NCI-H146 treated with DMSO at 0.1 percent for 48 hours (cell line): Measurements from ENCODE around the gene LRP1B.

Experiments used
- DNase-seq: peaks from one replicate; lab custom pipeline; 2025; ENCODE audit not compliant: unreplicated experiment; lab: John Stamatoyannopoulos, UW

LRP1B gene

DNA sequence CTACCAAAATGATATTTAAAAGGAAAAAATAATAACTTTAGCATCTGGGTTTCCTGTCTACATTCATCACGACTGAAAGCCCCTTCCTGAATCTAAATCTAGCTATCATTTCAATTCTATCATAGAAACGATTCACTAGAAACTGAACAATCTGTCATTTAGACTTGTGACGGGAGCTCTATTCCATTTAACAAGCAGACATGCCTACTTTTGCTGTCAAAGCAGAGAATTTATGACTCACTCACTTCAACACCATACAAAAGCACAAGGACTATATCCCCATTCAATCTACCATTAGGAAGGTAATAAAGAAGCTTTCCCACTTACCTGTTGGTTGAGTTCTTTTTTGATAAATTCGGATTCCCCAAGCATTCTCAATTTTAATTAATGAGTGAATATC, 1072.3 kb downstream of the LRP1B start:
- no peak for DNase-seq

DNA sequence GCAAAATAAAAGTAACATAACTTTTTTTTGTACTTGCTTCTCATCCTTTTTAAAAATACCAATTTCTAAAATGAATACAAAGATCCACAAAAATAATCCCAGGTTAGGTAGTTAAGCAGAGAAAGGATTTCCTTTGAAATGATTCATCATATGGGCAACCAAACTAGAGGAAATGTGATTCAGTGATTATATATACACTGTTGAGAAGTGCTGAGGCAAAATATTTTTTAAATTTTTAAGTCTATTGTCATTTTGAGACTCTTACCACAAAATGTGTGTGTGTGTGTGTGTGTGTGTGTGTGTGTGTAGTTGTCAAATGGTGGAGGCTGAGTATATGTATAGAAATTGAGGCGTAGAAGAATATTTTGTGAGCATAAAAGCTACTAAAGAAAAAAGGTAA, 1075.3 kb downstream of the LRP1B start:
- DNase-seq: no peak

DNA sequence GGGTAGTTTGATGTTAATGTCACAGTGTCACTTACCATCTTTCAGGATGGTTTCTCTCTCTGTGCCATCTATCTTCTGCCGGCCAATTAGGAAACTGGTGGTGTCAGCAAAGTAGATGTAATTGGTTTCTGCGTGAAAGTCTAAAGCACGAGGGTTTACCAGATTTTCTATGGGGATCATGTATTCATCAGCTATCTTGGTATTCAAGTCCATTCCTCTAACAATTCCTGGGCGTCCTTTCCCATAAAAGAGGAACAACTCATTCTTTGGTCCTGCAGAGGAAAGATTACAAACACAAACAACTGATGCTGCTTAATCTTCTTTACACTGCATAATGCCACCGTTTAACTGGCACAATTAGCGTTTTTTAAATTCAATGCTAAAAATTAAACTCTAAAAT, 1081.9 kb downstream of the LRP1B start:
- no peak for DNase-seq

DNA sequence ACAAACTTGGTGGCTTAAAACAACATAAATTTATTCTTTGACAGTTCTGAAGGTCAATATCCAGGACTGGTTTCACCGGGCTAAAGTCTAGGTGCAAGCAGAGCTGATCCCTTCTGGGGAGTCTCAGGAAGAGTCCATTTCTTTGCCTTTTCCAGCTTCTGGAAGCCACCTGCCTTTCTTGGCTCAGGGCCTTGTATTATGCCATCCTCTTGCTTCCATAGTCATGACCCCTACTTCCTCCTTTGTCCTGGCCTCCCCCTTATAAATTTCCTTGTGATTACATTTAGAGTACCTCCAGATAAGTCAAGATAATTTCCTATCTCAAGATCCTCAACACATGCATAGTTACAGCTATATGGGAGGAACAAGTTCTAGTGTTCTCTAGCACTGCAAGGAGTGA, 1089.5 kb downstream of the LRP1B start:
- no peak for DNase-seq

DNA sequence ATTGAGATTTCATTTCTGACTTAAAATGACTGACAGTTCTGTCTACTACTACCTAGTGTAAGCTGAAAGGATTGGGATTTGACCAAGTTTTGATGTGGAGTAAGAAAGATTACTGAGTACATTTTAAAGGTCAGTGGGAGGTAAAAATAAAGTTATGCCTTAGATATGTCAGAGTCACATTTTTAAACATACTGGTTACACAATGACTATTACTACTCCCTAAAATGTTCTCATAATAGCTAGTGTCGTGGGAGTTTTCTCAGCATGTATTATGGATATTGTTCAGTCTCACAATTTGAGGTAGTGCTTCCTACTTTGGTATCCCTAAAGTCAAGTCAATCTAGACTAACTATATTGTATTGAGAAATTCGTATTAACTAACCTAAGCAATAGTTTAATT, 1092.5 kb downstream of the LRP1B start:
- DNase-seq: no peak

DNA sequence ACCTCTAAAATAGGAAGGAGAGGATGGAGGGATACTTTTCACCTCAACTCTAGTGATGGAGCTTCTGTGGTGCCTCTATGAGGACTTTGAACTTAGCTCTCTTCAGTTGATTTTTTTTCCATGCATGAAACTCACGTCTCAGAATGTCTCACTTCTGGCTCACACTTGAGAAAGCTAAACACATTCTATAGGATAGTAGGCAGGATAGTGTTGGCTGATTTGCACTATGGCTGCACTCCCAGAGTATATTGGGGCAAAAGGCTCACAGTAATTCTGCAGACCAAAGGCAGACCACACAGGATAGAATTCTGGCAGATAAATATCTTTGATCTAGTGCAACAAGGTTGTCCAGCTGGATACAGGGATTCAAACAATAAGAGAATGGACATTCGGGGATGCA, 1093.5 kb downstream of the LRP1B start:
- DNase-seq: no peak

DNA sequence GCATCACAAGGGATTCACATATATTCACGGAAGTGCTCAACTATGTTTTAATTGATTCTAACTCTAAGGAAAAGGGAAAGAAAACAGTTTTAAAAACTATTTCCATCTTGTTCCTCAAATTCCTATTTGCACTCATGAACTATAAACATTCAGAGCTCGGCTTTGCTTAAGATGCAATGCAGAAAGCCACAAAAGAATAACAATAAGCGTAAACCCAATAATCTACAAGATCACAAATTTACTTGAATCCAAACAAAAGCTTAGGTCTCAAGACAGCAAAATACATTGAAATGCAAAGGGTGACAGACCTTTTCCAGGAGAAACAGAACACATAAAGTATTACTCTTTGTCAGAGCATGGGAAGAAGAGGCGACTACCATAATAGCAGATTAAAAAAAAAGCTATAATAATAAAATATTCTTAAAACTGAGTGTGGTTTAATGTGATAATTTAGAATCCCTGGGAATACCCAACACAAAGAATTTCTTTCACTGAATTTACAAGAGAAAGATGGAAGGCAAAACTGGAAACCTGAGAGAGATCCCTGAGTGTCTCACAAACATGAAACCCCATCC, 1094.9 kb downstream of the LRP1B start:
- no peak for DNase-seq

DNA sequence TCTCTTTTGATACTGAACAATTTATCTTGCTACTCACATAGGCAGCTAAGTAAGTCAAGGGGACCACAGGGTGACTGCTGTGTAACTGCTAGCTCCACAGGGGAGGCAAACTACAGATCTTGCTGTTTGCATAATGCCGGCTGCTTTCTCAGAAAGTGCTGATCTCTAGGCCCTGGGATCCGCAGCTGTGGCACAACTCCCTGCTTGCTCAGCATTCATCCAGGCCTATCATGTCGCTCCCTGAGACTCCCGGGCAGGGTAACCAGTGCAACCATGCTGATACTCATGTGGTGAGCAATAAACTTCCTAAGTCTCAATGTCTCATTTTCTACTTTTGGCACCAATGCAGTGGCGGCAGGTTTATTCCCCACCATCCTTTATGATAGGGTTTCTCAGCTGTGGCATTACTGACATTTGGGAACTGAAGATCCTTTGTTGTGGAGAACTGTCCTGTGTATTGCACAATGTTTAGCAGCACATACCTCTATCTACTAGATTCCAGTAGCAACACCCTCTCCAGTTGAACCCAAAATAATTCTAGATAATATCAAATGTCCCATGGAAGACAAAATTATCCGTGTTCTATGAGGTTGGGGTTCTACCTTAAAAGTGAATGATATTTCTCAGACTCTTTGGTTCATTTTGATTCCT, 1101.3 kb downstream of the LRP1B start:
- no peak for DNase-seq

DNA sequence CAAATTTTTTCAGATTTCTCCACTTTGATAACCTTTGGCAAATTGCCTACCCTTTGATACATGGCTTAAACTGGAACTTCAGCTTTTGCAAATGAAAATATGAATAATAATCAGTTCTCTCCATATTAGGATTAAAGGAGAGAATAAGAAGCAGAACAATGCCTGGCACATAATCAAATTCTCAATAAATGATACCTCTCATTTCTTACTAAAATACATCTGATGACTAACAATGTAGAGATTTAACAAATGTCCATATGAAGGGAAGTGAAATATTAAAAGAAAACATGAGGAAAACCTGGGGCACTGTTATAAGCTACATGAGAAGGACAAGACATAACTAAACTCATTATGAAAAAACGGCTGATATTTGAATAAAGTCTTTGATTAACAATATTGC, 1103.6 kb downstream of the LRP1B start:
- no peak for DNase-seq

DNA sequence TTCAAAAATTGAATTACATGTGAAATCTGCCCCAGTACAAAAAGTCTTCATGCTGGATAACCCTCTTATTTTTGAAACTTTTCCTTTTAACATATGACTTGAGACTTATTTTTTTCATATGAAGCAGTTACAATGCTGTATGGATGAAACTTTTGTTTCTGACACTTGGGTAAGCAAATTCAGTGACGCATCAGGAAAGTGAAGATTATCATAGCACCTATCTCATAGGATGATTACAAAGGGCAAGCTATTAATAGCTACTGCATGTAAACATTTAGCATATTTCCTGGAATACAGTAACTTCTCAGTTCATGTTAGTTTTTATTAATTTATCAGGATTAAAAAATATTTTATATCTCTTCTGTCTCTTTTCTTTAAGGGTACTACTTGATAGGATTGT, 1109.2 kb downstream of the LRP1B start:
- no peak for DNase-seq

DNA sequence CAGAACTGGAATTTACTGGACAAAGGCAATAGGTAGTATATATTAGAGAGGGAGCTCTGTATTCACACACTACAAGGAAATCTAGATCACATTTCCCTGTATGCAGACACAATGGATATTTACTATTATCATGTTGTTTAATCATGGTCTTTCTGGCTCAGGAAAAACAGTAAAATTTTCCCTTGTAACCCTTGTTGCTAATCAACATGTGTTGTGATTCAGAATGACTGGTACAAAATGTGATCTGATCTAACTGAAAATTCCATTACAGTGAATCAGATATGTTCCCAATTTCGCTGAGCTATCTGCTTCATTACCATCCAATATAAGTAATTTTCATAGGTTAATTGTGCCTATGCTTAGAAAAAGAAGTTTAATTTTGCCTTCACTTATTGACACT, 1109.7 kb downstream of the LRP1B start:
- no peak for DNase-seq

DNA sequence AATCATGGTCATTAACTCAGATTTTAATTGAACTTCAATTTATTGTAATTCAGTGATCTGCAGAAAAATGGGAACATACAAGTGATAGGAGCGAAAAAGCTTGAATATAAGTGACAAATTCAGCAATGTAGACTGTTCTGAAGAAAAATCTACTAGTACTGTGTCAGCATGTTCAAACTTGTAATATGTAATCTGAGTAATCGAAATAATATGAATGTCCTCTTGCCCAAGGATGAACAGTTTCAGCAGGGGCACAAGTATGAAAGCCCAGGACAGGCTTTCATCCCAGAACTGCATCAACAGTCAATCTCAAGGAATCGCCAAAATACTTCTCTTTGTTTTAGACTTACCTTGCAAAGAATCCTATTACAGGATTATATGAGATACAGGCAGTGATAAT, 1110.5 kb downstream of the LRP1B start:
- no peak for DNase-seq

DNA sequence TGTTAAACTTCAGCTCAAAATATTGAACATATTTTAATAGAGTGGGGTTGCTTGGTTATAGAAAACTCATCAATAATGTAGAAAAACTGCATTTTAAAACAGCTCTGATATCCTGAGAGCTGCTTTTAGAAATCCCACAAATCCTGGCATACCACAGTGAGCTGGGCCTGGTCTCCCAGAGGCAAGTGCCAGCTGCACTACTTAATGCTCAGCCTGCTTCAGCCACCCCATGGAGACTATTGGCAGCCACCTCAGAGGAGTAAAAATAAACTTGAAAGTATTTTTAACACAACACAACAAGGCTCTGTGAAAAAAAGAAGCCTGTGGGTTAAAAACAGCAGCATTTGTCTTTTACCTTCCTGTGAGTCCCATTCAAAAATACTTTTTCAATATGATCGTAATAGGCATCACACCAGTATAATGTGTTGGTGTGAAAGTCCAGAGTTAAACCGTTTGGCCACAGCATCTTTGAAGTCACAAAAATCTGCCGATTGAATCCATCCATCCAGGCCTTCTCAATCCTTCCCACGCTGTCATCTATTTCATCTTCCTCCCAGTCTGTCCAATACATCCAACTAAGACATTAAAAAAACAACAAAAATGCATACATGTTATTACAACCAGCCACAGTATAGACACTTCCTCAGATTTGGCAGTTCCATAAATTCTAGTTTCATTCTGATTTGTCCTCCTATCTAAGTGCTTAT, 1115.3 kb downstream of the LRP1B start:
- no peak for DNase-seq

DNA sequence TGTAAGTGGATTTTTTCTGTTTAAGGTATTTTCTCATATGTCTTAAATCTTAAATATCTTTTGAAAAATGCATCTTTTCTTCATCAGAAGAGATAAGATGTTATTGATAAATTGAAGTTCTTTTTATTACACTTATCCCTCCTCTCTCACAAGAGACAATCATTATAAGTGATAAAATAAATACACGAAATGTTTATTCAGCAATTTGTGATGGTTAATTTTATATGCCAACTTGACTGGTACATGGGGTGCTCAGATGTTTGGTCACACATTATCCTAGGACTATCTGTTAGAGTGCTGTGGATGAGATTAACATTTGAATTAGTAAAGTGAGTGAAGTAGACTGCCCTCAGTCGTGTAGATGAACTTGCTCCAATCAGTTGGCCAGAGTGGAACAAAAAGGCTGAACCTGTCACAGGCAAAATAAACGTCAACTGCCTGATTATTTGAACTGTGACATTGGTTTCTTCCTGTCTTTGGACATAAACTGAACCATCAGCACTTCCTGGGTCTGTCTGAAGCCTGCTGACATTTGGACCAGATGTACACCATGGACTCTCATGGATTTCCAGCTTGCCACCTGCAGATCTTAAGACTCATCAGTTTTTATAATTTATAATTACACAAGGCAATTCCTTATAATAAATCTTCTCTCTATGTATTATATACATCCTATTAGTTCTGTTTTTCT, 1126.7 kb downstream of the LRP1B start:
- DNase-seq: no peak

DNA sequence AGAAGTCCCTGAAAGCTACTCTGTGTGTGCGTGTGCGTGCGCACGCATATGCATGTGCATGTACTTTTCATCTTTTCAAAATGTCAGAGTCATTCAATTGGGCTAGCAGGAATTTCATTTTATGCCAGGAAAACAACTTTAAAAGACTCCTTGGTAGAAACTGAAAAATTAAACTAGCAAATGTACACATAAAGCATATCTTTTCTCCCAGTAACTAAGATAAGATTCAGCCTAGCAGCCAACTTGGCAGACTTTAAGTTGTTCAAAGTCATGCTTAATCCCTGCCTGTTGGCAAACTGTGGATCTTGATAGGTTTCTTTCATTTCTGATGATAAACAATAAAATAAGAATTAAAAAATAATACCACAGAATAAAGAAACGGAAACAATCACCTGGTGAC, 1129.1 kb downstream of the LRP1B start:
- no peak for DNase-seq

DNA sequence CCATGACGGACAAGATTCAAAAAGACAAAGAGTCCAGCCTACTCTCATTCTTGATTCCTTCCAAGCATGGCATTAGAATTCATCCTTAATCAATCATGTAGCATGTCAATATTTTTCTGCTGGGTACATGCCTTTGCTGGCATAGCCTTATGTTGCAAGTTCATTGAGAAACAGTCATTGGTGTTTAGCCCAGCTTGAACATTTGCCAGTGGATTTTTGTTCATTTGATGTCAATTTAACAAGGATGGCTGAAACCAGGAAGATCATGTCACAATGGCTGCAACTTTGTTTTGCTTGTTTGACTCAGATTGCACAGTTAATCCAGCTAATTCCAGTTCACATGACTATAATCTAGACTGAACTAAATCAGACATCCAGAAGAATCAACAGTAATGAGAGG, 1132.2 kb downstream of the LRP1B start:
- no peak for DNase-seq

DNA sequence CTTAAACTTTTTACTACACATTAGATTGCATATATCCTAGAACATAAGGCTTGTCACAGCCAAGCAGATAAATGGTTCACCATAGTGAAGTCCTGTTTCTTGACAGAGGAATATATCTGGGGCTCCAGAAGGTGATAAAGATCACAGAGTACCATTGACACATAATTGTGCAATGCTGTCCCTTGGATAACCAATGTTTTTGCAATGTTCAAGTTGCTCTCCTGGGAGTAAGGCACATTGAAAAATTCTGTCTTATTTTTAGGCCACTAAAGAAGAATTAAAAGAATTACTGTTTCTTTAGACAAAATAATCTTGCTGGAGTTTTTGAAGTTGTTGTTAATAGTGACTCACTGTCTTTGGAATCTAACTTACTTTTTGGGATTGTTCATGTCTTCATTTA, 1132.8 kb downstream of the LRP1B start:
- no peak for DNase-seq

DNA sequence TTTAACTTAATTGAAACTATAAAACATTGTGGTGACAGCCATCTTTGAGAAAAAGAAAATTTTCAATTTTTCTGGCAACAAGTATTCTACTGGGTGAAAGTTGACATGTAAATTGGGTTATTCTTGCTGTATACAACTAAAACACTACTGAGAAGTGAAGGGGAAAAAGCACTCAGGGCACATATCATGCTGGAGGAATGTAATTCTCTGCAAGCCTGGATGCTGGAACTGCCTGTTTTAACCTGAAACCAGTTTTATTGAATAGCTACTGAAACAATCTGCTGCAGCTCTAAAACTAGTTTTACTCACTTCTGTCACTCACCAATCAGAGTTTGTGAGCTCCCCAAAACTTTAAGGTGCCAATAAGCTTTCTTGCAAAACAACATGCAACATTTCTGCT, 1136.0 kb downstream of the LRP1B start:
- DNase-seq: no peak

DNA sequence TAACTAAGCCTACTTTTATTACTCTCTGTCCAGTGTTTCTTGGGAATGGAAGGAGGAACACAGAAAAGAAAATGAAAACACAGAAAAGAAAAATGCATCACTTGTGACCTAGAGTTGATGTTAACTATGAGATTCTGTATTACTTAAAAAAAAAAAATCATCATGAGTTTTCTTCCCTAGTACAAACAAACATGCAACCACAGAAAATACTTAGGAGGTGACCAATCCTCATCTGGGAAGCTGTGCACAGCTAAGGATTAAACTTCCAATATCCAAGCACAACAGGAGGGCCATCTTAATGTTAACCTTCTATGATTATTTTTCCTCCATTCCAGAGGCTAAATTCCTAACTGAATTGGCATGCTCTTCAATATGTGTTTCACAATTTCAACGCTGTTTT, 1140.4 kb downstream of the LRP1B start:
- DNase-seq: no peak

DNA sequence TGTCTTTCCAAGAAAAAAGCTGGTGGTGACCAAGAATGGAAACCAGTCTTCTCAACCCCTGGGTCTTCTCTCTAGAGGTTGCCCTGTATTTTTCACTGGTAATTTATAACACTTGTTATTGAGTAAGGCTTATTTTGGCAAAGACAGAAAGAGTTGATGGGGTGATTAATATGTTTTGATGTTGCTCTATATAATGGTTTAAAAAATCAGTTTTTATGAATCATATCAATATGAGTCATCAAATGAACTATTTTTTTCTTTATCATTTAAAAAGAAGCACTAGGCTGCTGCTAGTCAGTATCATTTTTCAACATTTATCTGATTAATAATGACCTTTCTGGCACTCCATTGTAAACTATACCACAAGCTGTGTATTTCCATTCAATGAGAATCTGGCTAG, 1142.2 kb downstream of the LRP1B start:
- no peak for DNase-seq

DNA sequence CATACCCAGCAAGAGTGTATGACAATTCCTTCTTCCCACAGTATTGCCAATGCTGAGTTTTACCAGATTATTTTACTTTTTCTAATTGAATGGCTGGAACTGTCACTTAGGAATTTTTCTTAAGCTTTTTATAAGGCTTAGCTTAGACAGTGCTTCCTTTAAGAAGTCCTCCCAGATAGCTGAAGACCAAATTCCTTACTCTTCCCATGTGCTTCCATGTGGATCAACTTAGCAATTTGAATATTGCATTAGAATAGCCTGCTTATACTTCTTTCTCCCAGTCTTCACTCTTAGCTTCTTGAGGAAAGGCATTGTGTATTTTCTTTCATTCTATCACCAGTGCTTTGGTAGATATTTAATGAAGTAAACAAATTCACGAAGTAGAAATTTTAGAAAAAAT, 1144.4 kb downstream of the LRP1B start:
- DNase-seq: no peak

DNA sequence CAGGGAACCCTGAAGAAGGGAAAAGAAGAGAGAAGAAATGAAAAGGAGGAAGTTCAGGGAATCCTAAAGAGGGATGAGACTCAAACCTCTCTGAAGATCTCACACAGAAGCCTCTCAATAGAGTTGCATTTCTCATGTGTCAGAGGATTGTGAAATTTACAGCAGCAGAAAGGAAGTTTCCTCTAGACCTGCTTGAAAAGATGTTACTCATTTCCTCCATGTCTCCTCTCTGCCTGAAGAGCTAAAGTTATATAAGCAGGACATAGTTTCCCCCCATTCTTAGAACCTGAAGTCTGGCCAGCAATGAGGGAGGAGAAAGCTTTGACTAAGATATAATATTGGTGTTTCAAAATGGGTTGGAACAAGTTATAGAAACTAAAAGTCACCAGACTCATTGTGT, 1155.6 kb downstream of the LRP1B start:
- no peak for DNase-seq
